Stimulated activated effector memory CD8-positive, alpha-beta T cell treated with anti-CD3 and anti-CD28 coated beads, Interleukin-12 subunit alpha, Interleukin-12 subunit beta, amount 100 ng/mL, for 72 hours (primary cell): Measurements from ENCODE around the gene UCP2.

Source experiments
- ATAC-seq: fragments of 150-1000 bp; cut with Tn5 transposase; 2 replicates; pipeline ENCODE4 v1.10.0; 2021
- DNase-seq, 2 donors: peaks; one replicate each; pipeline ENCODE4 v3.0.0; 2021 to 2022; ENCODE audit warnings: low spot score in 2 of 2
- H3K27ac Mint-ChIP-seq: one replicate; pipeline ENCODE4 v1.8.0; 2022; ENCODE audit warnings: mild to moderate bottlenecking, mixed read lengths
- H3K36me3 Mint-ChIP-seq: one replicate; pipeline ENCODE4 v1.8.0; 2022; ENCODE audit warnings: mild to moderate bottlenecking, mixed read lengths
- H3K4me1 Mint-ChIP-seq: one replicate; pipeline ENCODE4 v1.8.0; 2022; ENCODE audit warnings: mixed read lengths
- H3K4me3 Mint-ChIP-seq: one replicate; pipeline ENCODE4 v1.8.0; 2022; ENCODE audit warnings: mild to moderate bottlenecking, mixed read lengths
- H3K9me3 Mint-ChIP-seq: one replicate; pipeline ENCODE4 v1.8.0; 2022; ENCODE audit warnings: mixed read lengths

UCP2 gene

DNA sequence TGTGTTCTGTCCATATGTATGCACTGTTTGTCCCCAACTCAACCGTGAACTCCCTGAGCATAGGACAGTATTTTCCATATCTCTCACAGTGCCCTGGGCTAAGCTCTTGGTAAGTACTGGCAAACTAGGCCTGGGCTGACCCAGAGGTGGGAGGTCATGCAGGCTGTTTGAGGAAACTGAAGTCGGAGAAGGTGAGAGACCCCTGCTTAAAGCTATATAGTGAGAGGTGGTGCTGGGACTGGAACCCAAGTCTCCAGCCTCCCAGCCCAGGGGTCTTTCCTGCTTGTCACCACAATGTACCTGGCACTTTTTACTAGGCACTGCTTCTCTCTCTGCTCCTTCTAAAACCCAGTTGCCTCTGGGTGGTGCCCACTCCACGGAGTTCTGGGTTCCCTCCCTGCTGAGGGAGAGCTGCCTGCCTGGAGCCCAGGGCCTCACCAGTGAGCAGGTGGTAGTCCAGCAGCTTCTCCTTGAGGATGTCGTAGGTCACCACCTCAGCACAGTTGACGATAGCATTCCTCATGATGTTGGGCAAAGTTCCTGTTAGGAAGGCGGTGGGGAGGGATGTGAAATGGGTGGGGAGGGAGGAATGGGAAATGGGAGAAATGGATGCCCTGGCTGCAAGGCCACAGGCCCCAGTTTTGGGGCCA lies 21.5 kb upstream of the UCP2 start:
- Mint-ChIP-seq H3K4me3 (no peak overlapping the region), H3K9me3 (no peaks in the 10 kb centered on the region), H3K36me3 (peaks cover 6% of the 10 kb centered on the region), H3K27ac (peak overlapping the region; percentile 50), H3K4me1 (peaks cover 80% of the 10 kb centered on the region)
- ATAC-seq (no peak), DNase-seq (no peak)

DNA sequence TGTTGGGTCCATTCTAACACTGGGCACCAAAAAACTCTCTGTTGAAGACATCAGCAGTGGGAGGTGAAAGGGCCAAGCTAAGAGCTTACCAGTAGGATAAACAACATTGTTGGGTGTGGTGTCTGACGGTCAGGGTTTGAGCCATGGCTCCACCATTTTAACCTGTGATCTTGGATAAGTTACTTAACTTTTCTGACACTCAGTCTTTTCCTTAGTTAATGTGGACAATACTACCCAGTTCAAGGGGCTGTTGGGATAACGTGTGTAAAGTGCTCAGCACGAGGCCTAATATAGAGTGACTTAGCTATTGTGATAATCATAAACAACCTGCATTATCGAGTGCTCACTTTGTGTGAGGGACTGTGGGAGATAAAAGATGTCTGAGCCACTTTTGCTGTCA lies 20.2 kb upstream of the UCP2 start:
- ATAC-seq, result no peak
- Mint-ChIP-seq H3K36me3 (peaks cover 6% of the 10 kb centered on the region), H3K9me3 (no peaks in the 10 kb centered on the region), H3K4me1 (peaks cover 72% of the 10 kb centered on the region), H3K4me3 (no peak overlapping the region), H3K27ac (peak overlapping the region; percentile 88)
- DNase-seq, result no peak

GRCh38 chr11:74001822-74002286 lies 19.2 kb upstream of the UCP2 start:
- Mint-ChIP-seq H3K36me3 (peaks cover 6% of the 10 kb centered on the region), H3K4me3 (no peak overlapping the region), H3K4me1 (peaks cover 79% of the 10 kb centered on the region), H3K9me3 (no peaks in the 10 kb centered on the region), H3K27ac (peak overlapping the region; percentile 88)
- DNase-seq, result no peak
- no peak for ATAC-seq

DNA sequence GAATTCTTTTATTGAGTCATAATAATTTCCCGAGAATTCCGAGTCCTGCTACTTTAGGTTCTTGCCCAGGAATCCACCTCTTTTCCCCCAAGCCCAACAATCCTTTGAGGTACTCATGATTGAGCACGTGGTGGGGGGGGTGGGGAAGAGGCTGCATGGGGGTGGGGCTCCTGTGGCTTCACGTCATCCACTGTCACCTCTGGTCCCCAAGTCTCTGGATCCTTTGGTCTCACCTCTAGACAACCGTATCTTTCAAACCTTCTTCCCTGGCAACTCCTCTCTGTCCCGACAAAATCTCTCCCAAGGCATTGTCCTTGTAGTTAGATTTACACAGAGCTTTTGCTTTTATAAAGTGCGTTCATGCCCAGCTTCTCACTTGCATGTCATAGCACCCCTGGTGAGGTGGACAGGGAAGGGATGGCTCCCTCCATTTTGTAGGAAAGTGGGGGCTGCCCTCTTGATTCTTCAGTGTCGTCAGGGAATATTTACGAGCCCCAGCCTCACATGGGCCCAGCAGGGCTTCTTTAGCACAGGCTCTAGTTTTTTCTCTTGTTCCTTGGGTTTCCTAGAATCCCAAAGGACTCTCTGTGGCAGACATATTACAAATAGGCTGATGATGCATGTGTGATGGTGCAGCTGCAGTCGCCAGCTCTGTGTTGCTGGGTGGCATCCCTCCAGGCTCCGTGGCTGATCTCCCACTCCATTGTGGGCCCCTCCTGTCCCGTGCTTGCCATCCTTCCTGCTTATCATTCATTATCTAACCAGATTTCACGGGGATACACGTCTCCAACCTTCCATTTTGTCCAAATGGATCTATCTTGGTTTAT lies 17.9 kb upstream of the UCP2 start:
- peaks cover 77% of the 10 kb centered on the region for H3K4me1 Mint-ChIP-seq
- DNase-seq, result no peak
- peaks cover 10% of the 10 kb centered on the region for H3K36me3 Mint-ChIP-seq
- no peak for ATAC-seq
- peak overlapping the region; percentile 32 for H3K4me3 Mint-ChIP-seq
- H3K9me3 Mint-ChIP-seq, result no peaks in the 10 kb centered on the region
- peak overlapping the region; percentile 88 for H3K27ac Mint-ChIP-seq

DNA sequence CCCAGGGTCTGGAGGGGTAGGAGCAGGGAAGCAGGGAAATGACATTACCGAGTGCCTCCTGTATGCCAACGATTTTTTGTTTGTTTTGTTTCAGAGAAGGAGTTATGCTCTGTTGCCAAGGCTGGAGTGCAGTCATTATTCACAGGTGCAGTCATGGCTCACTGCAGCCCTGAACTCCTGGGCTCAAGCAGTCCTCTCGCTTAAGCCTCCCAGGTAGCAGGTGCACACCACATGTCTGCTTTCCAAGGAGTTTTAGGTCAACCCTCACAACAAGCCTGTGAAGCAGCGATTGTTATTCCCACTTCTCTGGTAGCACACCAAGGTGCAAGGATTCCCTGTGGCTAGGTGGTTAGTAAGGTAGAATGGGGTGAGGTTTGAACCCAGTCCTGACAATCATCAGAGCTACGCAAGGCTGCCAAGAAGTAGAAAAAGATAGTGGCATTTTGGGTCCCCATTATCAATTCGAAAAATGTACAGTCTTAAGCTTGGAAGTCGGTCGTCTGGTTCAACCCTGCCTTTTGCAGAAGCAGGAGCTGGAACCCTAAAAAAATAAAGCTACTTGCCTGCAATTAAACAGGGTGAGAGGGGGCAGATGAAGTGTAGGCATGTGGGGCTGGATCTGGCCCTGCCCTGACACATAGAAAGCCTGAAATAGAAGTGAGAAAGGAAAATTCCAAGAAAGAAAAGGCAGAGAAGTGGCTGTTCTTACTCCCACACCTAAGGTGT lies 17.1 kb upstream of the UCP2 start:
- Mint-ChIP-seq H3K27ac (peak overlapping the region; percentile 85), H3K4me1 (peaks cover 77% of the 10 kb centered on the region), H3K4me3 (peak overlapping the region; percentile 32), H3K9me3 (no peaks in the 10 kb centered on the region), H3K36me3 (peaks cover 13% of the 10 kb centered on the region)
- ATAC-seq (no peak), DNase-seq (no peak)

DNA sequence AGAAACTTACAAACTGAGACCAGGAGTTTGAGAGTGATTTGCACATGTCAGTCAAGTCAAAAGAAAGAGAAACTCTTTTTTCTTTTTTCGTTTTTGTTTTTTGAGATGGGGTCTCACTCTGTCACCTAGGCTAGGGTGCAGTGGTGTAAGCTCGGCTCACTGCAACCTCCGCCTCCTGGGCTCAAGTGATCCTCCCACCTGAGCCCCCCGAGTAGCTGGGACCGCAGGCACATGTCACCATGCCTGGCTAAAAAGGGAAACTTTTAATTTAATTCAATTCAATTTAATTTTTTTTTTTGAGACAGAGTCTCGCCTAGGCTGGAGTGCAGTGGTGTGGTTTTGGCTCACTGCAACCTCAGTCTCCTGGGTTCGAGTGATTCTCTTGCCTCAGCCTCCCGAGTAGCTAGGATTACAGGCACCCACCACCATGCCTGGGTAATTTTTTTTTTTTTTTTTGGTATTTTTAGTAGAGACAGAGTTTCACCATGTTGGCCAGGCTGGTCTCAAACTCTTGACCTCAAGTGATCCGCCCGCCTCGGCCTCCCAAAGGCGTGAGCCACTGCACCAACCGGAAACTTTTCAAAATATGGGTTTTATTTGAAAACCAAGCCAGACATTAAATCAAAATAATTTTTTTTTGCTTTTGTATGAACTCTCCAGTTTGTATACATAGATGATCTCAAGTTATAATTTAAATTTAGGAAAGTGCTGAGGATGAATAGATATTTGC lies 16.4 kb upstream of the UCP2 start:
- ATAC-seq (no peak), DNase-seq (no peak)
- H3K4me3 Mint-ChIP-seq, result peak overlapping the region; percentile 32
- peaks cover 72% of the 10 kb centered on the region for H3K4me1 Mint-ChIP-seq
- peak overlapping the region; percentile 99 for H3K27ac Mint-ChIP-seq
- H3K9me3 Mint-ChIP-seq, result no peaks in the 10 kb centered on the region
- H3K36me3 Mint-ChIP-seq, result peaks cover 13% of the 10 kb centered on the region

DNA sequence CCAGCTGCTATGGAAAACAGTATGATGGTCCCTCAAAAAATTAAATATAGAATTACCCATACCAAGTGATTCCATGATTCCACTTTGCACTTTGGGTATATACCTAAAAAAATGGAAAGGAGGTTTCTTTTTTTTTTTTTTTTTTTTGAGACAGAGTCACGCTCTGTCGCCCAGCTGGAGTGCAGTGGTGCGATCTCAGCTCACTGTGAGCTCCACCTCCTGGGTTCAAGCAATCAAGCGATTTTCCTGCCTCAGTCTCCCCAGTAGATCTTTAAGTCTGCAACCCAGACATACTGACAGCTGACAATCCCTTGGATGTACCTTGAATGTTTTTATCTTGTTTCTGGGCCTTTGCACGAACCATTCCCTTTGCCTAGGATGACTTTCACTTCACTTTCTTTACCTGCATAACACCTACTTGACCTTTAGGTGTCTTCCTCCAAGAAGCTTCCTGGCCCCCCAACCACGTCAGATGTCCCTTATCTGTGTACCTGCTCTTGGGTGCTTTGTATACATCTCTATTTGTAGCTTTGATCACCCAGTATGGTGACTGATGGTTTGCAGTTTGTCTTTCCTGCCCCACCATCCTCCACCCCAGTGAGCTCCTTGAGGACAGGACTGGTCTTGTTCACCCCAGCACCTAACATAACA lies 14.6 kb upstream of the UCP2 start:
- no peaks in the 10 kb centered on the region for H3K9me3 Mint-ChIP-seq
- peak overlapping the region; percentile 8 for H3K4me3 Mint-ChIP-seq
- ATAC-seq, result no peak
- peaks cover 68% of the 10 kb centered on the region for H3K4me1 Mint-ChIP-seq
- DNase-seq, result no peak
- H3K27ac Mint-ChIP-seq, result peak overlapping the region; percentile 99
- peaks cover 13% of the 10 kb centered on the region for H3K36me3 Mint-ChIP-seq

- Mint-ChIP-seq H3K9me3 (no peaks in the 10 kb centered on the region), H3K4me3 (peak overlapping the region; percentile 74), H3K4me1 (peaks cover 59% of the 10 kb centered on the region), H3K36me3 (peaks cover 8% of the 10 kb centered on the region), H3K27ac (peak overlapping the region; percentile 99)
- DNase-seq (no peak), ATAC-seq (no peak)
Measured at GRCh38 chr11:73996161-73996747, 13.6 kb upstream of the UCP2 start.

DNA sequence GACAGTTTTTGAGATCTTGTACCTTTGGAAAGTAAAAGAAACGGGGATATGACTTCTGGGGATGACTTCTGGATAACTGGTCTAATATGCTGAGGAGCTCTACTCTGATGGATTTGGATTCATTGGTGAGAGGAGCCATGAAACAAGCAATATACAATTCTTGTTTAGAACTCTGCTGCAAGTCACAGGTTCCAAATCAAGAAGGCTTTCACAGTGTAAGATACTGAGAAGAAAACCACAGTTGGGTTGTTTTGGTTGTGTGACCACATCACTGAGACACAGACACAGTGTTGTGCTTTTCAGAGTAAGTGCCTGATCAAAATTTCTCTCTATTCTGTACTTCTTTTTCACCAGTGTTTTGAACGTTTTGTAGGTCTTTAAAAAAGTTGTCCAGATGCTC lies 13.1 kb upstream of the UCP2 start:
- Mint-ChIP-seq H3K4me1 (peaks cover 53% of the 10 kb centered on the region), H3K4me3 (peak overlapping the region; percentile 74), H3K36me3 (peaks cover 8% of the 10 kb centered on the region), H3K9me3 (no peaks in the 10 kb centered on the region), H3K27ac (peak overlapping the region; percentile 99)
- DNase-seq (no peak), ATAC-seq (peak; percentile 86)

DNA sequence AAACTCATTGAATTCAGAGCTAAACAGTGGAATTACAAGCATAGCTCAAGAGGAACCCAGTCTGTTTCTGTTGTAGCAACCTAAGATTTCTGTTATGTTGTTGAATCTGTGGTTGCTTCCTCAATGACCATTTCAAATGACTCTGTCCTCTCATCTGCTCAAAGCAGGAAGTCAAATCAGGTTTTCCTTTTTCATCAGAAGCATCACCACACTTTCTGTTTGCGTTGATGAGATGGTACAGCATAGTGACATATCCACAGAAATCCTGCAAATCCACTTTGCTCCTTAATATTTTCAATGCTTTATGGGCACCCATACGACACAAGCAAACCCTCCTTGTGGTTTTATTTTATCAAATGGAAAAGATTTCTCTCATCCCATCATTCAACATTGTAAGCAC lies 12.6 kb upstream of the UCP2 start:
- DNase-seq (no peak), ATAC-seq (peak; percentile 91)
- H3K4me3 Mint-ChIP-seq, result peak overlapping the region; percentile 74

GRCh38 chr11:73991471-73992006 lies 8.9 kb upstream of the UCP2 start:
- Mint-ChIP-seq H3K27ac (peak overlapping the region; percentile 40), H3K36me3 (peaks cover 8% of the 10 kb centered on the region), H3K4me3 (no peak overlapping the region), H3K4me1 (peaks cover 28% of the 10 kb centered on the region), H3K9me3 (no peaks in the 10 kb centered on the region)
- DNase-seq, result no peak
- no peak for ATAC-seq

More for the DNA sequence above, 12.6 kb upstream of the UCP2 start:
- H3K36me3 Mint-ChIP-seq, result peaks cover 8% of the 10 kb centered on the region
- no peaks in the 10 kb centered on the region for H3K9me3 Mint-ChIP-seq
- H3K4me1 Mint-ChIP-seq, result peaks cover 48% of the 10 kb centered on the region
- H3K27ac Mint-ChIP-seq, result peak overlapping the region; percentile 99

- Mint-ChIP-seq H3K4me3 (no peak overlapping the region), H3K9me3 (no peaks in the 10 kb centered on the region), H3K36me3 (peaks cover 5% of the 10 kb centered on the region), H3K4me1 (peaks cover 20% of the 10 kb centered on the region), H3K27ac (no peak overlapping the region)
- ATAC-seq, result no peak
- DNase-seq, result no peak
Measured at GRCh38 chr11:73990730-73991129, 8.1 kb upstream of the UCP2 start.

DNA sequence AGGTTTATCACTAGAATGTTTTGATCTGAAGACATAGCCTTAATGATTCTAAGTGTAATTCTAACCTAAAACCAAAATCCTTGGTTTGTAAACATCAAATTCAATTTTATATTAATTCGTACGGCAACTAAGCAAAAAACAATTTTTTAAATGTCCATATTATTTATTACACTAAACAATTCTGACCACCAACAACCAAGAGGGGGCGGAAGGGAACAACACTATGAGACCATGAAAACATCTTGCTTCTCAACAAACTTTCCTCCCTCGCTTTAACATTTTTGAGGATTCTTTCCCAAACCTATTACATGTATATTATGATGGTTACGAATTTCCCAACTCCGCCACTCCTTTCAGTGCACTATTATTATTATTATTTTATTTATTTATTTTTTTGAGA lies 6.5 kb upstream of the UCP2 start:
- Mint-ChIP-seq H3K9me3 (no peaks in the 10 kb centered on the region), H3K36me3 (no peaks in the 10 kb centered on the region), H3K4me3 (no peak overlapping the region), H3K27ac (no peak overlapping the region), H3K4me1 (peaks cover 15% of the 10 kb centered on the region)
- ATAC-seq, result no peak
- no peak for DNase-seq

DNA sequence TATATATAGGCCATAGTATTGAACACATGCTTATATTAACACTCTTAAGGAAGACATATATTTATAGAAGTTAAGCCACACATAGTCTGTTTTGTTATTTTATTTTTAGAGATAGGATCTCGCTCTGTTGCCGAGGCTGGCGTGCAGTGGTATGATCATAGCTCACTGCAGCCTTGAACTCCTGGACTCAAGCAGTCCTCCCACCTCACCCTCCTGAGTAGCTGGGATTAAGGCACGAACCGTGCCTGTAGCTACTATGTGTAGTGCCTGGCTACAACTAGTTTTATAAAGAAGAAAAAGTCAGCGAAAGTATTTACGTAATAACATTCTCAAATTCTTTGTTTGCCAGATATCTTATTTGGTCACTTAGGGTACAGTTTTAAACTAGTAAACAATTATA lies 5.6 kb upstream of the UCP2 start:
- DNase-seq (no peak), ATAC-seq (no peak)
- Mint-ChIP-seq H3K36me3 (peaks cover 1% of the 10 kb centered on the region), H3K4me3 (no peak overlapping the region), H3K27ac (no peak overlapping the region), H3K9me3 (no peaks in the 10 kb centered on the region), H3K4me1 (peaks cover 23% of the 10 kb centered on the region)
